T follicular helper cell (primary cell): ENCODE results near the gene ZBTB46.
"Not testable (repeated sequence)": the region's sequence is repeated elsewhere in the genome, so short reads cannot be mapped to it uniquely, and the experiment has no call there.

Experiments
- DNase-seq: peaks from one replicate; pipeline ENCODE4 v3.0.0-alpha.2; 2020; ENCODE audit warnings: low read depth
- total RNA-seq, 2 experiments: gene quantifications; one replicate each; lab custom pipeline; 2026; lab: John Stamatoyannopoulos, UW

ZBTB46 gene, protein sequence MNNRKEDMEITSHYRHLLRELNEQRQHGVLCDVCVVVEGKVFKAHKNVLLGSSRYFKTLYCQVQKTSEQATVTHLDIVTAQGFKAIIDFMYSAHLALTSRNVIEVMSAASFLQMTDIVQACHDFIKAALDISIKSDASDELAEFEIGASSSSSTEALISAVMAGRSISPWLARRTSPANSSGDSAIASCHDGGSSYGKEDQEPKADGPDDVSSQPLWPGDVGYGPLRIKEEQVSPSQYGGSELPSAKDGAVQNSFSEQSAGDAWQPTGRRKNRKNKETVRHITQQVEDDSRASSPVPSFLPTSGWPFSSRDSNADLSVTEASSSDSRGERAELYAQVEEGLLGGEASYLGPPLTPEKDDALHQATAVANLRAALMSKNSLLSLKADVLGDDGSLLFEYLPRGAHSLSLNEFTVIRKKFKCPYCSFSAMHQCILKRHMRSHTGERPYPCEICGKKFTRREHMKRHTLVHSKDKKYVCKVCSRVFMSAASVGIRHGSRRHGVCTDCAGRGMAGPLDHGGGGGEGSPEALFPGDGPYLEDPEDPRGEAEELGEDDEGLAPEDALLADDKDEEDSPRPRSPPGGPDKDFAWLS
- total RNA-seq, result 0.06 to 0.83 reads per million in 2 experiments

DNA sequence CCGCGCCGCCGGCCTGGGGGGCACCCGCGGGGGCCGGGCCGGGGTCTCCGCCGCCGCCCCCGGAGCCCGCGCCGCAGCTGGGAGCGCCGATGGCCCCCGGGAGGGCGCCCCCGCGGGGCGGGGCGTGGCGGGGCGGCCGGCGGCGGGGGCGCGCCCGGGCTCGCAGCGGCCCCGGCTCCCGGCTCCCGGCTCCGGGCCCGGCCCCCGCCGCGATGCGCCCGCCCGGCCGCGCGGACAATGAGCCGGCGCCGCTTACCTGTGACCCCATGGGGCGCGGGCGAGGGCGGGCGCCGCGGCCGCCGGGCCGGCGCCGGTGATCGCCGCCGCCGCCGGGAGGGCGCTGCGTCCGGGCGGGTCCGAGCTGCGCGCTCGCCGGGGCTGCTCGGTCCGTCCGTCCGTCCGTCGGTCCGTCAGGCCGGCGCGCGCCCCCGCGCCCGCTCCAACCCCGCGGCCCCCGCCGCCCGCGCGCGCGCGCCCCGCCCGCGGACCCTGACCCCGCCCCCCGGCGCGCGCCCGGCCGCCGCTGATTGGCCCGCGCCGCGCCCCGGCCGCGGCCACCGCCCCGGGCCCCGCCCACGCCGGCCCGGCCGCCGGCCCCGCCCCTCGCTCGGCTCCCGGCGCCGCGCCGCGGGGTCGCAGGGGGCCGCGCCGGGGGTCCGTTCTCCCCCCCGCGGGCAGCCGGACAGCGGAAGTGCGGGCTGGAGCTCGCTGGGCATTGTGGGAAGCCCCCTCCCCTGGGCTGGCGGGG is at the start of gene ZBTB46:
TSS of gene ZBTB46 (minus strand) at position 424 of the 748 bp plus-strand sequence. CDS start 40,507 bp downstream, outside the sequence.
- no peak for DNase-seq

DNA sequence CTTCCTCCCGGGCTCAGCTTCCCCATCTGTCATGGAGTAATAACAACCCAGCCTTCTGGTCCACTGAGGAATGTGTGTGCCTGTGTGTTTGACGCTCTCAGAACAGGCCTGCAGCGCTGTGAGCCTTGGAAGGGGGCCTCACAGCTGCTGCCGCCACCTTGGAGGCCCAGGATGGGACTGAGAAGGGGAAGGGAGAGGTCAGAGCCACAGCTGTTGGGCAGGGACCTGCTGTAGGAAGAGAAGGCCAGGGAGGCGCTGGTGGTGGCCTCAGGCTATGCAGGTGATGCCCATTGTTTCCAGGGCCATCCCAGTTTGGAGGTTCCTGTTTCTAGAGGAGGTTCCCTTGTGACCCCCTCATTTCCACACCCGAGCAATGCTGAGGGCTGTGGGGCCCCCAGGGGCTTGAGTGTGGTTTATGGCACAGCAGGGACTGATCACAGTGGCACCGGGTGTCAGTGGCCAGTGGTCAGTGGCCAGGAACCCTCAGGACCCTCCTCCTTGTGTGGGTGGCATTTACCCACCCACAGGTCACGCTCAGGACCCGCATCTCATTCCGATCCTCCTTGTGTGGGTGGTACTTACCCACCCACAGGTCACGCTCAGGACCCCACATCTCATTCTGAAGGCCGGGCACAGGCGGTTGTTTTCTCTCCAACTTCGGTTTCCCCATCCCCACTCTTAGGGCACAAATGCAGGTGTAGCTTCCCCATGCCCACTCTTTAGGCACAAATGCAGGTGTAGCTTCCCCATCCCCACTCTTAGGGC is 48.0 kb upstream of the ZBTB46 start:
- DNase-seq, result no peak

DNA sequence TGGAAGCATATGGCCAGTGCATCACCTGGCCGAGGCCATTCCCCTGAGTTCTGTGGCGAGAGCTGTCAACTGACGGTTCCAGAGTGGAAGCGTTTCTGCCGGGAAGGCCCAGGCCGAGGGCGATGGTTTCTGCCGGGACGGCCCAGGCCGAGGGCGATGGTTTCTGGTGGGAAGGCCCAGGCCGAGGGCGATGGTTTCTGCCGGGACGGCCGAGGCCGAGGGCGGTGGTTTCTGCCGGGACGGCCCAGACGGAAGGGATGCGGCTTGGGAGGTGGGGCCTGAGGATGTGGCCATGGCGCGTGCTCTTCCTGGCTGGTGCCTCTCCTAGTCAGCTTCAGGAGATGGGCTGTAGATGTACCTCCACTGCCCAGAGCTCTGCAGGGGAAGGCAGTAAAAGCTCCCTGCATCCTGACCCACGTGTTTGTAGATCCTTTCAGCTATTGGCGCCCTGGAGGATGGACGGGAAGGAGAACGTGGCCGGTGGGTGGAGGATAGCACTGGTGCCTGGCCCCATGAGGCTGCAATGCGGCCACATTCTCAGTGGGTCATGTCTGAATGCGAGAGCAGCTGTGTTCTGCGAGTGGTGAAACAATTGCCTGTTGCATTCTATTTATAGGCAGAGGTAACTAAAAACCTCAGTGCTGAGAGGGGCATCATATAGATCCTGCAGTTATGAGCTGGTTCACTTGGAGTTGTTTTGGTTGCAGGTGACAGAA is 46.8 kb upstream of the ZBTB46 start:
- DNase-seq, result no peak

DNA sequence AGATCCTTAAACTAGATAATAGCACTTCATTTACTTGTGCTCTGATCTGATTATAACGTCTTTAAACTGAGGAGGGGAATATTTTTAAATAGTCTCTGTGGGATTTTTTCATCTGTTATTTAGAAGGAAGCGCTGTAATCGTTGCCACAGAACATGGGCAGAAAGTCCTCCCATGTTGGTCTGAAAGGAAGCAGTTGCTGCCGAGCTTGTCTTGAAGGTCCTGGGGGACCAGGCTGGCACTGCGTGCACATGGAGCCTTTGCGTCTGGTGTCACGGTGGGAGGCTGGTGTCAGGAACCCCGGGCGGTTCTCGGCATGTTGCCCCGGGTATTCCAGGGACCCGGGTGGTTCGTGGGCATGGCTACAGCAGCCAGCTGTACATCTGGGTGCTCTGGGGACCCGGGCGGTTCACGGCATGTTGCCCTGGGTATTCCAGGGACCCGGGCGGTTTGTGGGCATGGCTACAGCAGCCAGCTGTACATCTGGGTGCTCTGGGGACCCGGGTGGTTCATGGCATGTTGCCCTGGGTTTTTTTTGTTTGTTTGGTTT is 45.5 kb upstream of the ZBTB46 start:
- no peak for DNase-seq

DNA sequence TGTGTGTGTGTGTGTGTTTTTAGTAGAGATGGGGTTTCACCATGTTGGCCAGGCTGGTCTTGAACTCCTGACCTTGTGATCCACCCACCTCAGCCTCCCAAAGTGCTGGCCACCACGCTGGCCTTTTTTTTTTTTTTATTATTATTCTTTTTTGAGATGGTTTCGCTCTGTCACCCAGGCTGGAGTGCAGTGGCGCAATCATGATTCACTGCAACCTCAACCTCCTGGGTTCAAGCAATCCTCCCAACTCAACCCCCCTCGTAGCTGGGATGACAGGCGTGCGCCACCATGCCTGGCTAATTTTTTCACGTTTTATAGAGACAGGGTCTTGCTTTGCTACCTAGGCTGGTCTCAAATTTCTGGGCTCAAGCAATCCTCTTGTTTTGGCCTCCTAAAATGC is 43.2 kb upstream of the ZBTB46 start:
- not testable (repeated sequence) for DNase-seq

DNA sequence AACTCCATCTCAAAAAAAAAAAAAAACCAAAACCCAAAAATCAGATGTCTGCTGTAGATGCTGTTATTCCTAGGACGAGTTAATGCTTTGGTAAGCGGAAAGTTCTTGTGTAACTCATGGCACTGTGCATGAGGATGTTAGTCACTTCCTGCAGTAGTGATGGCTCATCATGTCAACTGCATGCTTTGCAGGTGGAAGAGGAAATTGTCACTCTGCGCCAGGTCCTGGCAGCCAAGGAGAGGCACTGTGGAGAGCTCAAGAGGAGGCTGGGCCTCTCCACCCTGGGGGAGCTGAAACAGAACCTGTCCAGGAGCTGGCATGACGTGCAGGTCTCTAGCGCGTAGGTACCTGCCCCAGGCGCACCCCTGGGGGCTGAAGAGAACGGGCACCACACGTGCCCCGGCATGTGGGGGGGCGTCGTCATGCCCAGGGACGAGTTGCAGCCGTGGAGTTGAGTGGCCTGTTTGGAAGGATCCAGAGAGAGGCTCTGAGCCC is 42.5 kb upstream of the ZBTB46 start:
- DNase-seq, result no peak

DNA sequence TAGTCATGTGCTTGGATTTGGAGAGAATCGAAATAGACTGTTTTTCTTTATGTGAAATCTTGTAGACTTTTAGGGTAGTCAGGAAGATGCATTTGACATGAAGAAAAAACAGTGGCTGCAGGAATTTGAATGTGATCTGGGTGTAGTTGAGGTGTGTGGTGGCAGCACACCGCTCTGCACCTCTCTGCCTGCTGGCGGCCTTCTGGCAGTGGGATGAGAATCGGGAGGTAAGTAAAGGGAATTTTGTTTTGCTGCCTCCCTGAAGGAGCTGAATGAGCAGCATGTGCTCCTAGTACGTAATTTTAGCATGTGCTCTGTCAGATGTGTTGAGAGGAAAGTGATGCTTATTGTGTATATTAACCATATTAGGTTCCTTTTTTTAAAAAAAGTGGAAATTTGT is 37.2 kb upstream of the ZBTB46 start:
- DNase-seq, result no peak

DNA sequence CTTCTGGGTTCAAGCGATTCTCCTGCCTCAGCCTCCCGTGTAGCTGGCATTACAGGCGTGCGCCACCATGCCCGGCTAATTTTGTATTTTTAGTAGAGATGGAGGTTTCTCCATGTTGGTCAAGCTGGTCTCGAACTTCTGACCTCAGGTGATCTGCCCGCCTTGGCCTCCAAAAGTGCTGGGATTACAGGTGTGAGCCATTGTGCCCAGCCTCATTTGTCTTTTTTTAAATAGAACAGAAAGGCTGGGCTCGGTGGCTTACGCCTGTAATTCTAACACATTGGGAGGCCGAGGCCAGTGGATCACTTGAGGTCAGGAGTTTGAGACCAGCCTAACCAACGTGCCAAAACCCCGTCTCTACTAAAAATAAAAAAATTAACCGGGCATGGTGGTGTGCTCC is 36.0 kb upstream of the ZBTB46 start:
- DNase-seq, result not testable (repeated sequence)

DNA sequence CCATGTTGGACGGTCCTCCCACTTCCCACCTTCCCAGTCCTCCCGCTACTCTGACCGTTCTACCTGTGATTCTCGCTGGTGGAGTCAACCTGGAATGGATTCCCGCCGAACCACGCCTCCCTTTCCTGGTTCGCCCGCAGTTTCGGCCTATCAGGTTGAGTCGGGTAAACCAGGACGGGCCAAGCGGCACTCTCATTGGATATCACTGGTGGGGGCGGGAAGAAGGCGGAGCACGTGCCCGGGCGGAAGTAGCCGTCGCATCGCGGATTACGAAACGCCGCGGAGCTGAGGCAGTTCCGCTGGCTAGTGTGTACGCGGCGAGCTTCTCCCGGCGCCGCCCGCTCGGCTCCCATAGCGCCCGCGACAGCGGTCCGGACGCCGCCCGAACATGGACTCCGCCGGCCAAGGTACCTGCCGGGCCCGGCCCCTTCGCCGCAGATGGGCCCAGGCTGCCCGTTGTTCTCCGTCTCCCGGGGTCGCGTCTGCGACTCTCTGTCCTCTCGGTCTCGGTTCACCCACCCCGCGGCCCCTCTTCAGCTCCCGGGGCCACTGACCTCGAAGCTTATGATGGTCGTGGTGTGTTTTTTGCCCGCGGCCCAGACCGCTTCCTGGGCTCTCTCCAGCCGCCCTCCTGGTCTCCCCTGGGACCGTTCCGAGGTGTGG is 34.0 kb upstream of the ZBTB46 start, which contains the start of gene TPD52L2:
TSS of gene TPD52L2 (plus strand) at position 293 of the 663 bp plus-strand sequence. CDS start at position 389, 96 bp downstream.
- peak; percentile 97 for DNase-seq

DNA sequence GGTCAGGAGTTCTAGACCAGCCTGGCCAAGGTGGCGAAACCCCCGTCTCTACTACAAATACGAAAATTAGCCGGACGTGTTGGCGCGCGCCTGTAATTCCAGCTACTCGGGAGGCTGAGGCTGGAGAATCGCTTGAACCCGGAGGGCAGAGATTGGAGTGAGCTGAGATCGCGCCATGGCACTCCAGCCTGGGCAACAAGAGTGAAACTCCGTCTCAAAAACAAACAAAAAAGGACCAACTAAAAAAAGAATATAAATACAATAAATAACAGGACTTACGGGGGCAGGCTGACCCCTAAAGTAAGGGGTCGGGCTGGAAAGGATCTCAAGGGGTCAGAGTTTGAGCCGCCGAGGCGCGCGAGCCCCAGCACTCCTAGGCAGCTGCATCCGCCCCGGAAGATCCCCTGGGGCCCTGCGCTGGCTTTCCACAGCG is 33.5 kb upstream of the ZBTB46 start:
- DNase-seq, result no peak

DNA sequence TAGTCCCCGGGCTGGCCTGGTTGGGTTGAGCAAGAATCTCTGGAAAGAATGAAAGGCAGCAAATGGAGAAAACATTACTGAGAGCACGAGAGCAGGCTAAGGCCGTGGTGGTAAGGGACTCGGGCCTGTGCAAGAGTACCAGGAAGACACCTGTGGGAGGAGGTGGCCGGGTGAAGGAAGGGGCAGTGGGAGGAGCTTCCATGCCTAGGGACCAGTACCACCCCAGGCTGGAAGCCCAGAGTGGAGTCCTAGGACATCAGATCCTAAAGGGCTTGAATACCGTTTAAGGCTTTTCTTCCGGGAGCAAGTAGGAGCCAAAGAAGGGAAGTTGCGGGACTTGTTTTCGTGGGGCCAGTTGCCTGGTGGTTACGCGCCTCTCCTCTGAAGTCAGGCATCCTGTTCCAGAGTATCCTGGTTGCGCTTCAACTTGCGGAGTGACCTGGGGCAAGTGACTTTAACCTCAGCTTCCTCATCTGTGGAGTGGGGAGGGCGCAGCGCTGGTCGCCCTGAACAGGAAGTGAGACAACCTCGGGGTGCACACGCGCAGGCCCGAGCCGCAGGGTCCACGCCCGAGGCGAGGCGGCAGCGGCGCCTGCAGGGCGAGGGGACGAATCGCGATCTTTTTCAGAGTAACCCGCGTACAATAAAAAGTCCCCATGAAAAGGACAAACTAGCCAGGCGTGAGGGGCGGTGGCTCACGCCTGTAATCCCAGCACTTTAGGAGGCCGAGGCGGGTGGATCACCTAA is 32.9 kb upstream of the ZBTB46 start:
- DNase-seq, result peak; percentile 59

DNA sequence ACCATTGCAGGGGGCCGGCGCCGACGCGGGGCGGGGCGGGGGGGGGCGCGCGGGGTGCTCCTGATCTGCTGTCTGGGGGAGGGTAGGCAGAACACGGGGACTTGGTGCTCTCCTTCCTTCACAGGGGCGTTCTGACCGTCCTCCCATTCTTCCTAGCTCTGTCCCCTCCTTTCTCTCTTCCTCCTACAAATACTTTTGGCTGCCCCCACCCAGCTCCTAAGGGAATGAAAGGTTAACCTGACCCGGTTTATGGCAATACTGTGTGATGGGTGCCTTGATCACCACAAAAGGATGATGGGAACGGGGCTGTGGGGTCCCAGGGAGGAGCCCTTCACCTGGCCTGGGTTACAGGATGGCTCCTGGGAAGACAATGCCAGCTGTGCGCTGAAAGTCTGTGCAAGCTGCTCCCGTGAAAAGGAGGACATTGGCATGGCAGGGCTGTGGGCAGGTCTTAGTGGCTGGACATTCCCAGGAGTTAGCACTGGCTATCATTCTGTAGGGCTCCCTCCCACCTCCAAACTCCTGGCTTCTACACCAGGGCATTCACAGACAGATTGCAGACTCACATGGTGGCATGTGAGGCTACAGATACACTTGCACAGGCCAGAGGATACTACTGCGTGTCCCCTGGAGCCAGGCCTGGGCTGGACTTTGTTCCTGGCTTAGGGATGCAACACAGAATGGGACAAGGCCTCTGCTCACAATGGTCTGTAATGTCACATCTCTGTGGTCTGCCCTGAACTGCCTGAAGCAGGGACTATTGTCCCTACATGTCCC is 32.1 kb upstream of the ZBTB46 start:
- DNase-seq, result no peak

DNA sequence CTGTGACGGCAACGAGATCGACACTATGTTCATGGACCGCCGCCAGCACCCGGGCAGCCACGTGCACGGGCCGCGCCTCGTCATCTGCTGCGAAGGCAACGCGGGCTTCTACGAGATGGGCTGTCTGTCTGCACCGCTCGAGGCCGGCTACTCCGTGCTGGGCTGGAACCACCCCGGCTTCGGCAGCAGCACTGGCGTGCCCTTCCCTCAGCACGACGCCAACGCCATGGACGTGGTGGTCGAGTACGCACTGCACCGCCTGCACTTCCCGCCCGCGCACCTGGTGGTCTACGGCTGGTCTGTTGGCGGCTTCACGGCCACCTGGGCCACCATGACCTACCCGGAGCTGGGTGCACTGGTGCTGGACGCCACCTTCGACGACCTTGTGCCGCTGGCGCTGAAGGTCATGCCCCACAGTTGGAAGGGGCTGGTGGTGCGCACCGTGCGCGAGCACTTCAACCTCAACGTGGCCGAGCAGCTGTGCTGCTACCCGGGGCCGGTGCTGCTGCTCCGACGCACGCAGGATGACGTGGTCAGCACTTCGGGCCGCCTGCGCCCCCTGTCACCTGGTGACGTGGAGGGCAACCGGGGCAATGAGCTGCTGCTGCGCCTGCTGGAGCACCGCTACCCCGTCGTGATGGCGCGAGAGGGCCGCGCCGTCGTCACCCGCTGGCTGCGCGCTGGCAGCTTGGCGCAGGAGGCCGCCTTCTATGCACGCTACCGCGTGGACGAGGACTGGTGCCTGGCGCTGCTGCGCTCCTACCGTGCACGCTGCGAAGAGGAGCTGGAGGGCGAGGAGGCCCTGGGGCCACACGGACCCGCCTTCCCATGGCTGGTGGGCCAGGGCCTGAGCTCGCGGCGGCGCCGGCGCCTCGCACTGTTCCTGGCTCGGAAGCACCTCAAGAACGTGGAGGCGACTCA is 31.2 kb upstream of the ZBTB46 start:
- no peak for DNase-seq

DNA sequence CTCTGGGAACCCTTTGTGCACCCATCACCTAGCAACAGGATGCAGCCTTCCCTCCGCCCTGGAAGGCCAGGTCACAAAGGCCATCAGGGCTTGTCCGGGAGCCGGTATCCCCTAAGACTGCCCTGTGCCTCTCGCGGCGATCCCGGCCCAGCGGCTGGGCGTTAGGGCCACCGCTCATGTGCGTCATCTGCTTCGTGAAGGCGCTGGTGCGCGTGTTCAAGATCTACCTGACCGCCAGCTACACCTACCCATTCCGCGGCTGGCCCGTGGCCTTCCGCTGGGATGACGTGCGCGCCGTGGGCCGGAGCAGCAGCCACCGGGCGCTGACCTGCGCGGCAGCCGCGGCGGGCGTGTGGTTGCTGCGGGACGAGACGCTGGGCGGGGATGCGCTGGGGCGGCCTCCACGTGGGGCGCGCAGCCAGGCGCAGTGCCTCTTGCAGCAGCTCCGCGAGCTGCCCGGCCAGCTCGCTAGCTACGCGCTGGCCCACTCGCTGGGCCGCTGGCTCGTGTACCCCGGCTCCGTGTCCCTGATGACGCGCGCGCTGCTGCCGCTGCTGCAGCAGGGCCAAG is 30.4 kb upstream of the ZBTB46 start, which contains the start of gene ABHD16B:
TSS of gene ABHD16B (plus strand) at position 134 of the 570 bp plus-strand sequence. CDS start at position 177, 43 bp downstream.
- DNase-seq, result no peak

DNA sequence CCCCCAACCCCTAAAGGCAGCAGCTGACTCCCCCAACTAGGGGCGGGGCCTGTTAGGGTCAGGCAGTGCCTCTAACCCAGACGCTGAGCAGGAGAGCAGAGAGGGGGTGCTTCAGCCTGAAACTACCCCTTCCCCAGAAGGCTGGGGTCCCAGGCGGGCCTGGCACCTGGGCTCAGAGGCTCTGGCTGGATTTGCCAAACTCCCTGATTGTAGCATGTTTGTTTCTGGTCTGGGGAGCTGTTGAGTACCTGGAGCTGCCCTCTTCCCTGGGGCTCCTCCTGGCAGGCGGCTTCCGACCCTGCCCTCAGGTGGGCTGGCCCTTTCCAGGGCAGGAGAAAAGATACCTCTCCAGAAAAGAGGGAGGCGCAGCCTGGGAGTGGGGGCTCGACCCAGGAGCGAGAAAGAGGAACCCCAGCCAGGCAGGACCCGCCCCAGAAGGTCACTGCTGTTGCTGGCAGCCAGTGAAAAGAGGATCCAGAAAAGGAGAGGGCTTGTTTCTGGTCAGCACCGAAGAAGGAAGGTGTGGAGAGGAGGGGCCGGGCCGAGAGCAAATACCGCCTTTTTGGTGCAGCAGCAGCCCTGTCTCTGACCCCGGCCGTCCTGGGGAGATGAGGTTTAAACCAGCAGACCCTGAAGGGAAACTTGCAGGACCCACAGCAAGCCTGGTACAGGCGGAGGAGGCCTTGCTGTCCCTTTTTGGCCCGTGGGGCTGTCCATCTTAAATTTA is 29.4 kb upstream of the ZBTB46 start:
- DNase-seq, result no peak

DNA sequence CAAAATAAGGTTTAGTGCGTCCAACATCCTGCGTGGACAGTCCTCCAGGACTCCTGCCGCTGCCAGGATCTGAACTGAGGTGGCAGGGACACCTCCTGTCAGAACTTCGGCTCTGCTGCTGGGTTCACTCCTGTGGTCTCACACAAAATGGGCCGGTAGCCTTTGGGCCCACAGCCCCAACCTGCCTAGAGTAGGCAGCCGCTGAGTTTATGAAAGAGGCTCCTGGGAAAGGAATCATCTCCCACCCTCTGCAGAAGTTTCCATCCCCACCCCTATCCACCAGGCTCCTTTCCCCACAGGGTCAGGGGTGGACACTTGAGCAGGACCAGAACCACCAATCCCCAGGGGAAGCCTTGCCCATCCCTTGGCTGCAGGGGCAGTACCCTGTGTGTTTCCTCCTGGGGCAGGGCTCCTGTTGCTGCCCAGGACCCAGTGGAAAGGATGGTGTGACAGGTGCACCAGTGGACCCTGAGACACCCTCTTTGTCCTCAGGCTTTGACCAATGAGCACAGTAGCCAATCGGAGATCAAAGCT is 28.2 kb upstream of the ZBTB46 start:
- no peak for DNase-seq
